CD4-positive, alpha-beta memory T cell (primary cell): ENCODE measurements around the gene NDUFA6. TPM values are rescaled to one million over a fixed set of nuclear protein-coding genes. Genes with fewer than 3 reads are reported as not detected.

Experiments used
- polyA plus RNA-seq, 2 donors: library from polyadenylated mRNA; unstranded; fragments of 300-500 nt; fragmentation: Illumina TruSeq; gene quantifications; one replicate each; pipeline ENCODE4 v1.2.3, GENCODE V29; 2021
- total RNA-seq, 2 experiments: library from RNA; stranded (reverse); gene quantifications; one replicate each; pipeline ENCODE4 v1.2.3, GENCODE V29; 2021

NDUFA6 gene
- total and polyA plus RNA-seq, 4 experiments from 2014 or later, result 42.1 to 153 (median 90.8) TPM

Other genes starting within 250 kb of the NDUFA6 start
- gene SHISA8, start 175.7 kb downstream of the NDUFA6 start, total RNA-seq, result not detected
- gene SHISA8, start 175.7 kb downstream of the NDUFA6 start, polyA plus RNA-seq, result not detected
- 10 to 100 TPM; 14.3 to 14.8 TPM for gene TNFRSF13C, start 164.0 kb downstream of the NDUFA6 start, total RNA-seq
- 1 to 10 TPM in 1 of 2 donors, under 1 TPM in 1; 0.37 to 1.4 TPM for gene TNFRSF13C, start 164.0 kb downstream of the NDUFA6 start, polyA plus RNA-seq
- gene CENPM, start 143.6 kb downstream of the NDUFA6 start, total RNA-seq, result 10 to 100 TPM in 1 of 2 experiments, 1 to 10 TPM in 1; 7.6 to 12.0 TPM
- gene CENPM, start 143.6 kb downstream of the NDUFA6 start, polyA plus RNA-seq, result 10 to 100 TPM; 14.1 to 19.2 TPM
- gene SEPTIN3, start 121.3 kb downstream of the NDUFA6 start, total RNA-seq, result under 1 TPM; 0.36 to 0.81 TPM
- gene SEPTIN3, start 121.3 kb downstream of the NDUFA6 start, polyA plus RNA-seq, result not detected
- 1 to 10 TPM; 3.5 to 5.4 TPM for gene WBP2NL, start 92.0 kb downstream of the NDUFA6 start, total RNA-seq
- under 1 TPM; 0.49 to 0.59 TPM for gene WBP2NL, start 92.0 kb downstream of the NDUFA6 start, polyA plus RNA-seq
- gene NAGA, start 20.0 kb downstream of the NDUFA6 start, total RNA-seq, result 10 to 100 TPM; 13.9 to 14.5 TPM
- 10 to 100 TPM; 18.0 to 25.4 TPM for gene NAGA, start 20.0 kb downstream of the NDUFA6 start, polyA plus RNA-seq
- 1 to 10 TPM; 1.7 to 1.9 TPM for gene PHETA2, start 16.5 kb downstream of the NDUFA6 start, total RNA-seq
- 1 to 10 TPM in 1 of 2 donors, under 1 TPM in 1; 0.69 to 1.6 TPM for gene PHETA2, start 16.5 kb downstream of the NDUFA6 start, polyA plus RNA-seq
- gene SMDT1, start 11.1 kb downstream of the NDUFA6 start, total RNA-seq, result 100 to 1,000 TPM; 101 to 105 TPM
- 100 to 1,000 TPM; 172 to 279 TPM for gene SMDT1, start 11.1 kb downstream of the NDUFA6 start, polyA plus RNA-seq
- 10 to 100 TPM in 1 of 2 experiments, 1 to 10 TPM in 1; 8.8 to 10.7 TPM for gene CYP2D6, start 40.0 kb upstream of the NDUFA6 start, total RNA-seq
- gene CYP2D6, start 40.0 kb upstream of the NDUFA6 start, polyA plus RNA-seq, result under 1 TPM in 1 of 2 donors, not detected in 1; 0.23 TPM
- 10 to 100 TPM; 88.7 to 93.4 TPM for gene TCF20, start 179.9 kb upstream of the NDUFA6 start, total RNA-seq
- 1 to 10 TPM in 1 of 2 donors, under 1 TPM in 1; 0.72 to 4.8 TPM for gene TCF20, start 179.9 kb upstream of the NDUFA6 start, polyA plus RNA-seq